Measurements from ENCODE around the gene TGDS. TPM values are rescaled to one million over a fixed set of nuclear protein-coding genes. Genes with fewer than 3 reads are reported as not detected.
"Not testable (repeated sequence)": the region's sequence is repeated elsewhere in the genome, so short reads cannot be mapped to it uniquely, and the experiment has no call there.

The TGDS gene
- total and polyA plus RNA-seq, 2 of the 8 experiments (the other 6 are each of a cell fraction or from before 2014, with no cell fraction given) = 11.6 to 11.8 TPM

- H3K23ac ChIP-seq (ENCODE audit: insufficient read length); H2BK15ac ChIP-seq (ENCODE audit: low read length); H4K8ac ChIP-seq (ENCODE audit: extremely low read depth, insufficient read depth, low read length); H3K4me2 ChIP-seq (ENCODE audit: insufficient read depth in 1 of 2, low read depth in 2 of 2, low read length in 2 of 2); H4K91ac ChIP-seq (replicated peaks; ENCODE audit: insufficient read length, low read length); H3K14ac ChIP-seq (ENCODE audit: insufficient read length); H3K36me3 ChIP-seq (ENCODE audit: control insufficient read depth in 2 of 4, insufficient read depth in 4 of 4, low read length in 3 of 4); H2BK120ac ChIP-seq (replicated peaks; ENCODE audit: low read depth, low read length); H3K27me3 ChIP-seq (replicated peaks in 1 of 4; ENCODE audit: control insufficient read depth in 3 of 4, extremely low read depth in 1 of 4, insufficient read depth in 3 of 4, low read length in 3 of 4); H4K5ac ChIP-seq (ENCODE audit: insufficient read length, low read depth, low read length); H3K23me2 ChIP-seq (ENCODE audit: low read depth, low read length); H3K27ac ChIP-seq (ENCODE audit: low read depth, low read length); H3K9me3 ChIP-seq (ENCODE audit: insufficient read depth in 2 of 2, low read depth in 1 of 2, low read length in 1 of 2); DNase-seq (ENCODE audit: low read depth in 1 of 2, low spot score in 2 of 2); H3K4ac ChIP-seq (replicated peaks; ENCODE audit: insufficient read length, low read depth, low read length); H2AFZ ChIP-seq (ENCODE audit: low read length); H4K20me1 ChIP-seq (replicated peaks in 1 of 2; ENCODE audit: control insufficient read depth in 1 of 2, insufficient read depth in 2 of 2, low read length in 2 of 2); H3K56ac ChIP-seq (replicated peaks; ENCODE audit: insufficient read length, low read depth, low read length); H2BK12ac ChIP-seq (ENCODE audit: low read depth, low read length); H3K18ac ChIP-seq (ENCODE audit: extremely low read depth, low read length); H3K9ac ChIP-seq (replicated peaks in 1 of 4; ENCODE audit: extremely low read depth in 1 of 4, low read depth in 3 of 4, low read length in 3 of 4); H3K79me2 ChIP-seq (ENCODE audit: control insufficient read depth in 1 of 2, insufficient read depth in 2 of 2, low read length in 2 of 2); H3K79me1 ChIP-seq (ENCODE audit: low read depth, low read length); H2BK5ac ChIP-seq (ENCODE audit: low read depth, low read length); H3K4me1 ChIP-seq (replicated peaks in 1 of 4; ENCODE audit: control insufficient read depth in 3 of 4, insufficient read depth in 4 of 4, low read length in 3 of 4); H2AK5ac ChIP-seq (ENCODE audit: low read depth, low read length); FAIRE-seq; H2BK20ac ChIP-seq (ENCODE audit: low read length); H3K4me3 ChIP-seq (ENCODE audit: extremely low read depth in 1 of 4, insufficient read depth in 2 of 4, low read depth in 3 of 4, low read length in 4 of 4): not testable (repeated sequence)
- ChIA-PET POLR2A (ENCODE audit: partially characterized antibody) (interaction anchor here (1.2 kb wide), 1 partner anchor 22 kb away, joined by 3 read pairs; no protein-coding TSS in a partner anchor), CTCF (ENCODE audit: partially characterized antibody) (interaction anchor here (0.8 to 2.6 kb wide), 13 partner anchors 9 to 94 kb away, joined by 3 to 11 read pairs (median 4); no protein-coding TSS in a partner anchor)
- 99% methylated on average over 7 of the region's 7 CpGs; no CpG with 5 or more reads in 1 of the 2 experiments for WGBS, 2 experiments (ENCODE audit: extremely low coverage in 1 of 2, insufficient coverage in 1 of 2, insufficient read length in 1 of 2, insufficient replicate concordance in 2 of 2, low coverage in 1 of 2, low lambda C conversion rate in 2 of 2, missing lambda C conversion rate in 1 of 2)
- peak in 1 of 3 experiments; percentile 11; a peak in 1 of 4 replicates for TF ChIP-seq CTCF (IDR thresholded peaks at IDR 0.05; ENCODE audit: control extremely low read depth in 1 of 3, insufficient read depth in 1 of 3, low read depth in 1 of 3, low read length in 3 of 3)
Observed at GRCh38 chr13:94526956-94527355, 69.0 kb downstream of the TGDS start.

All from H1 (cell line).